ENCODE data around the gene POLD4. TPM values are rescaled to one million over a fixed set of nuclear protein-coding genes. Genes with fewer than 3 reads are reported as not detected.

The POLD4 gene
- total RNA-seq, 1 experiment from 2014 or later, result 19.5 TPM

- Histone ChIP-seq H2AFZ (ENCODE audit: low read length) (peak within 1 kb of the TSS; percentile 97), H2BK15ac (ENCODE audit: low read depth, low read length) (no peak within 1 kb of the TSS; the same call in 1 of the 2 replicates), H4K8ac (replicated peaks; ENCODE audit: insufficient read length, low read depth, low read length) (no peak within 1 kb of the TSS), H3K79me2 (ENCODE audit: insufficient read depth, low read length) (peaks cover 4% of the 10 kb centered on the region; the same call in 1 of the 2 replicates), H3T11ph (ENCODE audit: low read length) (no peak within 1 kb of the TSS), H4K20me1 (ENCODE audit: control insufficient read depth, insufficient read depth, insufficient read length) (no peaks in the 10 kb centered on the region), H3K23me2 (ENCODE audit: insufficient read length, low read depth, low read length, poor library complexity, severe bottlenecking) (peaks cover 5% of the 10 kb centered on the region), H3K27me3 (ENCODE audit: insufficient read depth, low read length) (no peaks in the 10 kb centered on the region), H2BK5ac (ENCODE audit: insufficient read length, low read length) (no peak within 1 kb of the TSS), H3K23ac (ENCODE audit: insufficient read length, low read depth, low read length) (no peak within 1 kb of the TSS), H3K4me1 (ENCODE audit: insufficient read depth, low read length) (peaks cover 2% of the 10 kb centered on the region; the same call in 1 of the 2 replicates), H3K4ac (ENCODE audit: low read depth, low read length) (no peak within 1 kb of the TSS), H3K14ac (ENCODE audit: insufficient read depth, low read length) (peak within 1 kb of the TSS; percentile 77; the same call in 1 of the 2 replicates), H3K79me1 (ENCODE audit: insufficient read depth, low read depth, low read length, poor library complexity, severe bottlenecking) (peaks cover 3% of the 10 kb centered on the region), H3K9me3 (ENCODE audit: control insufficient read depth, low read depth, low read length) (no peaks in the 10 kb centered on the region), H3K9ac (ENCODE audit: extremely low read depth, insufficient read length, low read length) (peak within 1 kb of the TSS; percentile 34), H3K18ac (ENCODE audit: insufficient read length, low read depth, low read length) (peak within 1 kb of the TSS; percentile 32), H2AK5ac (ENCODE audit: insufficient read length, low read length) (no peak within 1 kb of the TSS), H2BK12ac (ENCODE audit: insufficient read length, low read depth, low read length) (no peak within 1 kb of the TSS), H2BK20ac (ENCODE audit: low read depth, low read length, poor library complexity, severe bottlenecking) (no peak within 1 kb of the TSS), H4K5ac (ENCODE audit: insufficient read length, low read depth, low read length) (no peak within 1 kb of the TSS), H3K27ac (ENCODE audit: insufficient read length, low read depth, low read length) (peak within 1 kb of the TSS; percentile 84), H4K91ac (ENCODE audit: insufficient read length, low read depth, low read length) (no peak within 1 kb of the TSS), H2BK120ac (ENCODE audit: low read depth, low read length, poor library complexity, severe bottlenecking) (no peak within 1 kb of the TSS), H3K56ac (ENCODE audit: insufficient read length, low read depth, low read length) (no peak within 1 kb of the TSS), H3K4me2 (ENCODE audit: insufficient read depth, insufficient read length, low read length) (peak within 1 kb of the TSS; percentile 83)
- TF ChIP-seq CTCF (conservative IDR thresholded peaks at IDR 0.05), result peak; percentile 62; the same call in 2 of the 3 replicates
- peak; percentile 91 for DNase-seq
- peak within 1 kb of the TSS; percentile 69 to 82 for H3K4me3 Mint-ChIP-seq
- peaks cover 13 to 15% of the 10 kb centered on the region in 2 experiments for H3K4me1 Mint-ChIP-seq
- H3K27ac Mint-ChIP-seq, result no peak within 1 kb of the TSS; a peak in 1 of 7 replicates
- H3K9me3 Mint-ChIP-seq, result no peaks in the 10 kb centered on the region
- peaks cover 5% of the 10 kb centered on the region for H3K27me3 Mint-ChIP-seq (ENCODE audit: low read depth)
- WGBS (ENCODE audit: extremely low coverage, insufficient read length, low lambda C conversion rate), result no CpG with 5 or more reads among the region's 73 CpGs
- peaks cover 12 to 35% (median 34%) of the 10 kb centered on the region in 3 experiments for H3K36me3 Mint-ChIP-seq (ENCODE audit: insufficient read depth in 1 of 3, low read depth in 3 of 3)
These were observed 48.3 kb upstream of the POLD4 start, which contains the start of gene PPP1CA for GRCh38 chr11:67401495-67402191. PPP1CA (minus strand) TSS chr11:67401858; CDS start chr11:67401782, 76 bp downstream.

Data from H9 (cell line).